Measurements from ENCODE around the gene WNT6. TPM values are rescaled to one million over a fixed set of nuclear protein-coding genes. Genes with fewer than 3 reads are reported as not detected.

Gene WNT6
- total RNA-seq, 2 experiments from 2014 or later: not detected

GRCh38 chr2:218880859-218881594, 21.4 kb downstream of the WNT6 start:
- Histone ChIP-seq H3K27ac (ENCODE audit: low read depth in 1 of 2, low read length in 2 of 2) (peak overlapping the region in 1 of 2 donors; percentile 60), H3K9me3 (ENCODE audit: control insufficient read depth in 1 of 2, insufficient read depth in 1 of 2, low read length in 2 of 2) (no peaks in the 10 kb centered on the region), H3K36me3 (ENCODE audit: insufficient read depth, low read length) (no peaks in the 10 kb centered on the region), H3K4me1 (ENCODE audit: insufficient read depth, low read length) (peaks cover 90% of the 10 kb centered on the region), H3K27me3 (ENCODE audit: control insufficient read depth in 1 of 2, insufficient read depth in 2 of 2, low read length in 2 of 2) (peaks cover 0 to 4% of the 10 kb centered on the region in 2 experiments), H3K4me3 (ENCODE audit: low read length) (peak overlapping the region; percentile 53)
- H3K36me3 Mint-ChIP-seq (ENCODE audit: low read depth): no peaks in the 10 kb centered on the region
- no peak for TF ChIP-seq CTCF (IDR thresholded peaks at IDR 0.05)
- no peaks in the 10 kb centered on the region for H3K9me3 Mint-ChIP-seq
- H3K4me3 Mint-ChIP-seq: peak overlapping the region; percentile 89
- H3K4me1 Mint-ChIP-seq (ENCODE audit: low read depth): peaks cover 61% of the 10 kb centered on the region
- ATAC-seq (ENCODE audit: poor library complexity) (no peak), DNase-seq (peak in 3 of 14 experiments; percentile 22 to 52 (median 45))
- ChIA-PET POLR2A (interaction anchor here (3.2 to 19.6 kb wide), 2 partner anchors 10 to 15 kb away, joined by 14 to 455 read pairs; no protein-coding TSS in a partner anchor), CTCF (interaction anchor here (0.6 to 12.1 kb wide), 7 partner anchors 16 to 507 kb away, joined by 3 to 500 read pairs (median 3); partner anchors contain the start of gene TTLL4)
- intact Hi-C loops (cut with DNase I, micrococcal nuclease): loop anchor here in 1 of 2 experiments (1.0 kb wide), 1 partner anchor 15 kb away; no protein-coding TSS in a partner anchor
- peak overlapping the region; percentile 11 for H3K27ac Mint-ChIP-seq
- peaks cover 9% of the 10 kb centered on the region for H3K27me3 Mint-ChIP-seq

- peaks cover 3% of the 10 kb centered on the region for H3K27me3 Mint-ChIP-seq
- no peak for DNase-seq
- peaks cover 56% of the 10 kb centered on the region for H3K4me1 Mint-ChIP-seq (ENCODE audit: low read depth)
- Histone ChIP-seq H3K27ac (ENCODE audit: low read depth in 1 of 2, low read length in 2 of 2) (no peak overlapping the region), H3K27me3 (ENCODE audit: control insufficient read depth in 1 of 2, insufficient read depth in 2 of 2, low read length in 2 of 2) (no peaks in the 10 kb centered on the region), H3K36me3 (ENCODE audit: insufficient read depth, low read length) (no peaks in the 10 kb centered on the region), H3K4me3 (ENCODE audit: low read length) (no peak overlapping the region), H3K9me3 (ENCODE audit: control insufficient read depth in 1 of 2, insufficient read depth in 1 of 2, low read length in 2 of 2) (no peaks in the 10 kb centered on the region), H3K4me1 (ENCODE audit: insufficient read depth, low read length) (peaks cover 83% of the 10 kb centered on the region)
- CTCF ChIA-PET: interaction anchor here (0.6 to 12.1 kb wide), 3 partner anchors 15 to 507 kb away, joined by 3 to 500 read pairs (median 4); no protein-coding TSS in a partner anchor
- H3K9me3 Mint-ChIP-seq: no peaks in the 10 kb centered on the region
- POLR2A ChIA-PET: interaction anchor here (0.6 to 19.6 kb wide), 3 partner anchors 10 to 14 kb away, joined by 4 to 455 read pairs (median 14); no protein-coding TSS in a partner anchor
- TF ChIP-seq CTCF (IDR thresholded peaks at IDR 0.05): no peak
- intact Hi-C loops (cut with DNase I, micrococcal nuclease): no loop called here
- H3K36me3 Mint-ChIP-seq (ENCODE audit: low read depth): no peaks in the 10 kb centered on the region
- H3K27ac Mint-ChIP-seq: peak overlapping the region; percentile 11
- H3K4me3 Mint-ChIP-seq: peak overlapping the region; percentile 89
- no peak for ATAC-seq (ENCODE audit: poor library complexity)
Measured at GRCh38 chr2:218881744-218882460, 22.3 kb downstream of the WNT6 start.

DNA sequence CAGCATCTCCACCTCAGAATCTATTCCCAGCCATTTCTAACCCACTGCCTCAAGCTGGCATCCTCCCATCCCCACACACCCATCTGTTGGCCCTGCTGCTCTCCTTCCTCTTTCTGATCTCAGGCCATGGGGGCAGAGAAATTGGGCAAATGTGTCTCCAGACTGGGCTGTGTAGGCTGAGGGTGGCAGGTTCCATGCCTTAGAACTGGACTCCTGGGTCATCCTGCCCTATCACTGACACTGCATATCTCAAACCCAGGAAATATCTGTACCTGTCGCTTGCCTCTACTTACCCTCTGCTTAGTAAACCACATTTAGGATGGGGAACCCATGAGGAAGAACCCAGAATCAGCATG, 22.8 kb downstream of the WNT6 start:
- ATAC-seq (ENCODE audit: poor library complexity): no peak
- ChIA-PET CTCF (interaction anchor here (1.2 to 12.1 kb wide), 2 partner anchors 14 to 97 kb away, joined by 4 to 500 read pairs; no protein-coding TSS in a partner anchor), POLR2A (interaction anchor here (0.6 to 19.6 kb wide), 2 partner anchors 10 to 13 kb away, joined by 4 to 455 read pairs; no protein-coding TSS in a partner anchor)
- intact Hi-C loops (cut with DNase I, micrococcal nuclease): no loop called here
- Mint-ChIP-seq H3K36me3 (ENCODE audit: low read depth) (no peaks in the 10 kb centered on the region), H3K27ac (peak overlapping the region; percentile 11), H3K27me3 (peaks cover 3% of the 10 kb centered on the region), H3K4me1 (ENCODE audit: low read depth) (peaks cover 55% of the 10 kb centered on the region), H3K4me3 (peak overlapping the region; percentile 77), H3K9me3 (no peaks in the 10 kb centered on the region)
- Histone ChIP-seq H3K4me1 (ENCODE audit: insufficient read depth, low read length) (peaks cover 78% of the 10 kb centered on the region), H3K9me3 (ENCODE audit: control insufficient read depth in 1 of 2, insufficient read depth in 1 of 2, low read length in 2 of 2) (no peaks in the 10 kb centered on the region), H3K27me3 (ENCODE audit: control insufficient read depth in 1 of 2, insufficient read depth in 2 of 2, low read length in 2 of 2) (no peaks in the 10 kb centered on the region), H3K27ac (ENCODE audit: low read depth in 1 of 2, low read length in 2 of 2) (no peak overlapping the region), H3K36me3 (ENCODE audit: insufficient read depth, low read length) (no peaks in the 10 kb centered on the region), H3K4me3 (ENCODE audit: low read length) (no peak overlapping the region)
- no peak for DNase-seq
- no peak for TF ChIP-seq CTCF (IDR thresholded peaks at IDR 0.05)
